Fibroblast of villous mesenchyme (primary cell): ENCODE measurements around the gene NDST1. TPM values are rescaled to one million over a fixed set of nuclear protein-coding genes. Genes with fewer than 3 reads are reported as not detected.

Experiments
- DNase-seq: peaks from one replicate; pipeline ENCODE4 v3.0.0-alpha.2; 2010; ENCODE audit warnings: low read depth
- H3K4me3 ChIP-seq: 2 replicates; pipeline ENCODE4 v1.5.1; 2011; ENCODE audit warnings: low read depth, mild to moderate bottlenecking, low read length
- total RNA-seq: library from RNA; depleted of rRNA; stranded (reverse); fragments of >200 nt; gene quantifications from 2 replicates; pipeline ENCODE4 v1.2.3, GENCODE V29; 2012
- TF ChIP-seq, protein P1 (sequence below): IDR thresholded peaks from 2 replicates; pipeline ENCODE4 v1.5.1; 2012; ENCODE audit warnings: low read depth, mild to moderate bottlenecking, low read length; ENCODE audit not compliant: insufficient read depth

The NDST1 gene
- total RNA-seq, 1 donor, result 87.2 TPM

DNA sequence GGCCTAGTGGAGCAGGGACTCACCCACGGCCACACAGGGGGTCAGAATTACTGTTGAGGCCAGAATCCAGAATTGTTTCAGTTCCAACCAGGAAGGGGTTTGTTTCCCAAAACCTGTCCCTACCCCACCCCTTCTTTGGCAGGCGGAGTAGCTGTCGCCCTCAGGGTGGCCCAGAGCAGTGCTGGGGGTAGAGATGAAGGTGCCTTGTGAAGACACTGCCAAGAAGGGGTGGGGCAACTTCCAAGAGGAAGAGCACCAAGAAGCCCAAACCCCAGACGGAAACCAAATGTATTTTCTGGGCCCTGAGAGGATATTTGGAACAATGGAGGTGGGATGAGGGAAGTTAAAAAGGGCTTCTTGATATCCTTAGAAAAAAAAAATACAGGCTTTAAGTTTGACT, 11.4 kb upstream of the NDST1 start:
- no peak overlapping the region for H3K4me3 ChIP-seq
- DNase-seq, result no peak
- TF ChIP-seq, protein P1, sequence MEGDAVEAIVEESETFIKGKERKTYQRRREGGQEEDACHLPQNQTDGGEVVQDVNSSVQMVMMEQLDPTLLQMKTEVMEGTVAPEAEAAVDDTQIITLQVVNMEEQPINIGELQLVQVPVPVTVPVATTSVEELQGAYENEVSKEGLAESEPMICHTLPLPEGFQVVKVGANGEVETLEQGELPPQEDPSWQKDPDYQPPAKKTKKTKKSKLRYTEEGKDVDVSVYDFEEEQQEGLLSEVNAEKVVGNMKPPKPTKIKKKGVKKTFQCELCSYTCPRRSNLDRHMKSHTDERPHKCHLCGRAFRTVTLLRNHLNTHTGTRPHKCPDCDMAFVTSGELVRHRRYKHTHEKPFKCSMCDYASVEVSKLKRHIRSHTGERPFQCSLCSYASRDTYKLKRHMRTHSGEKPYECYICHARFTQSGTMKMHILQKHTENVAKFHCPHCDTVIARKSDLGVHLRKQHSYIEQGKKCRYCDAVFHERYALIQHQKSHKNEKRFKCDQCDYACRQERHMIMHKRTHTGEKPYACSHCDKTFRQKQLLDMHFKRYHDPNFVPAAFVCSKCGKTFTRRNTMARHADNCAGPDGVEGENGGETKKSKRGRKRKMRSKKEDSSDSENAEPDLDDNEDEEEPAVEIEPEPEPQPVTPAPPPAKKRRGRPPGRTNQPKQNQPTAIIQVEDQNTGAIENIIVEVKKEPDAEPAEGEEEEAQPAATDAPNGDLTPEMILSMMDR, result no peak

DNA sequence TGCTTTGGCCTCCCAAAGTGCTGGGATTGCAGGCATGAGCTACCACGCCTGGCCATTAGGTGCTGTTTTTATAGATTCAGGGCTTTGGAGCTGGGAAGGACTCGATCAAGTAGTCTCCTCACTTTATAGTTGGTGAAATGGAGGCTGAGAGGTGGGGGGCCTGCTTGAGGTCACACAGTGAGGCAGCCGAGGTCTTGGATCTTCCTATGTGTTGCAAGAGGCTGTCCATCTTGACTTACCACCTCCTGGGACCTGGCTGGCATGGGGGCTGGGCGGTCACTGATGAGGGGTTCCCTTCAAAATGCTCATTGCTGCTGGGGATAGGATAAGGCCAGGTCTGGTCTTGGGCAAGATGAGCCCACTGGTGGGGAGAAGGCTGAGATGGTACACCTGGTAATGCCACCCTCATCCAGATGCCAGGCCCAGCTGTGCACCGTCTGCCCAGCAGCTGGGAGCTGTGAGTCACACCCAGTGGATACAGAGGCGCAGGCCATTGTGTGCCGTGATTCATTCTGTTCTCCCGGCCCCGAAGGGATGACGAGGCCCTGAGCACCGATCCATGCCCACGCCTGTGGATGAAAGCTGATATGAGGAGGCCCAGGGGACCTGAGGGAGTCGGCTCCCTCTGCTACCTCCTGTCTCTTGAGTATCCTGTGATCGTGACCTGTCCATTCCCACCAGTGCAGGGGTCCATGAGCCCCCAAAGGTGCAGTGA, 10.5 kb upstream of the NDST1 start:
- TF ChIP-seq, protein P1, result no peak
- H3K4me3 ChIP-seq, result no peak overlapping the region

DNA sequence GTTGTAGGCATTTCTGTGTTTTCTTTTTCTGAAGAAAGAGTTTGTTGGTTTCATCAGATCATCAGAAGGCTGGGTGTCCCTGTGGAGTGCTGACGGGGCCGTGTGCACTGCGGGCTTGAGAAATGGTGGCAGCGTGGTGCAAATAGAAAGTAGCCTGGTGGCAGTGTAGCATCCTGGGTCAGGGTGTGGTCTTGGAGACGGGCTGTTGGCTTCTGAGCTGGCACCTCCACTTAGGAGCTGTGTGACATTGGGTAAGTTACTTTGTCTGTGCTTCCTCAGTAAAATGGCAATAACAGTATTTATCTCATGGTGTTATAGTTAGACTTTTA, 10.0 kb upstream of the NDST1 start:
- H3K4me3 ChIP-seq, result no peak overlapping the region
- DNase-seq, result no peak
- TF ChIP-seq, protein P1, result no peak

More for the DNA sequence above, 10.5 kb upstream of the NDST1 start:
- DNase-seq, result peak; percentile 93

DNA sequence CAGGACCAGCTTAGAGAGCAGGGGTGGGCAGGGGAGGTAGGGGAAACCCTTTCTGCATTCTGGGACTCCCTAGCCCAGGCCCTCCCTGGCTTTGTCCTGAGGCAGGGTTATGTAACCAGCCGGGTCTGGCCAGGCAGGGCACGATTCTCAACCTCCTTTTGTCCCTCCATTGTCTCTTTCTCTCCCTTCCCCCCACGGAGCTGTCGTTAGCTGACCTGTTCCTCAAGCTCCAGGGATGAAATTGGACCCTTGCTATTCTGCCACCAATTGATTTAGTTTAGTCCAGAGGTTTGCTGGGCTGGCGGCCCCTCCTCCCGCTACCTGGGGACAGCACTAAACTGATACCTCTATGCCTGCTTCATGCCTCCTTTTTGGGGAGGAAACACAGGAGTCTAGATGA, 9.4 kb upstream of the NDST1 start:
- DNase-seq, result no peak
- TF ChIP-seq, protein P1, result no peak
- H3K4me3 ChIP-seq, result no peak overlapping the region

DNA sequence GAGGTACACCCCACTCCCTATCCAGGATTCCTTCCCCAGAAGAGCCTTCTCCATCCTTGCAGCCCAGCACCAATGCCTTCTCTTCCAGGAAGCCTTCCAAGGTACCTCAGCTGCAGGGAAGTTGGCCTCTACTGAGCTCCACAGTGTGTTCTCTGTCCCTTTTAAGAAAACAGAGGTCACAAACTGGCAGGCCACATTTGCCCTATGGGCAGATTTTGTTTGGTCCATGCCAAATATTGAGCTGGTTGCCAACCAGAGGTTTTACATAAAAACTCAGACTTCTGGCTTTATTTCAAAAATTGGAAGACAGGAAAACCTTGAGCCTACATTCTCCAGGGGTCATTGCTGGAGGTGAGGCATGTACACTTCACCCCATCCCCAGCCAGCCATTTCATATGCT, 9.0 kb upstream of the NDST1 start:
- no peak overlapping the region for H3K4me3 ChIP-seq
- TF ChIP-seq, protein P1, result no peak
- DNase-seq, result no peak

DNA sequence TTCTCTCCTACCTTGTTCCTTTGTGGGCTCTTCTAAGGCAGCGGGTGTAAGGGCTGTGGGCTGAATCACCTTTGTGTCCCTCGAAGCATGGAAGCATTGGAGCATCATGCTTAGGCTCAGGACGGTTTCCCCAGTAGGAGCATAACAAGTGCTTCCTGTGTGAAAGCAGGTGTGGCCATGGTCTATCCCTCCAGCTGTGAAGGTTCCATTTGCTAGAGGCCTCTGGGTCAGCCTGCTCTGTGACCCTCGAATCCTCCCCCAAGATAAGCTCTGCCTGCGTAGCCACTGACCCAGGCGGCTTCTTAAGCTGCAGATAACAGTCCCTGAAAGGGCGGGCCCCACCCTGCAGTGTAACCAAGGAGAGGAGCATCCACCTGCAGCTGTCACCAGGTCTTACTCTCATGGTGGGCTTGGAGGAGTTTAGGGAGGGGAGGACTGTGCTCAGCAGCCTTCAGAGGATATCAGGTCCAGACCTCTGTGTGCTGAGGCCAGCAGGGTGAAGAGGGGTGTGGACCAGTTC, 8.4 kb upstream of the NDST1 start:
- no peak overlapping the region for H3K4me3 ChIP-seq
- TF ChIP-seq, protein P1, result no peak
- DNase-seq, result peak; percentile 52
